GM21423 (cell line): Measurements from ENCODE around the gene HLX.

Experiments
- ATAC-seq: cut with Tn5 transposase; IDR thresholded peaks from one replicate; pipeline ENCODE4 v1.9.1; 2021; ENCODE audit warnings: mild to moderate bottlenecking, moderate library complexity; ENCODE audit not compliant: unreplicated experiment

The HLX gene, protein sequence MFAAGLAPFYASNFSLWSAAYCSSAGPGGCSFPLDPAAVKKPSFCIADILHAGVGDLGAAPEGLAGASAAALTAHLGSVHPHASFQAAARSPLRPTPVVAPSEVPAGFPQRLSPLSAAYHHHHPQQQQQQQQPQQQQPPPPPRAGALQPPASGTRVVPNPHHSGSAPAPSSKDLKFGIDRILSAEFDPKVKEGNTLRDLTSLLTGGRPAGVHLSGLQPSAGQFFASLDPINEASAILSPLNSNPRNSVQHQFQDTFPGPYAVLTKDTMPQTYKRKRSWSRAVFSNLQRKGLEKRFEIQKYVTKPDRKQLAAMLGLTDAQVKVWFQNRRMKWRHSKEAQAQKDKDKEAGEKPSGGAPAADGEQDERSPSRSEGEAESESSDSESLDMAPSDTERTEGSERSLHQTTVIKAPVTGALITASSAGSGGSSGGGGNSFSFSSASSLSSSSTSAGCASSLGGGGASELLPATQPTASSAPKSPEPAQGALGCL

DNA sequence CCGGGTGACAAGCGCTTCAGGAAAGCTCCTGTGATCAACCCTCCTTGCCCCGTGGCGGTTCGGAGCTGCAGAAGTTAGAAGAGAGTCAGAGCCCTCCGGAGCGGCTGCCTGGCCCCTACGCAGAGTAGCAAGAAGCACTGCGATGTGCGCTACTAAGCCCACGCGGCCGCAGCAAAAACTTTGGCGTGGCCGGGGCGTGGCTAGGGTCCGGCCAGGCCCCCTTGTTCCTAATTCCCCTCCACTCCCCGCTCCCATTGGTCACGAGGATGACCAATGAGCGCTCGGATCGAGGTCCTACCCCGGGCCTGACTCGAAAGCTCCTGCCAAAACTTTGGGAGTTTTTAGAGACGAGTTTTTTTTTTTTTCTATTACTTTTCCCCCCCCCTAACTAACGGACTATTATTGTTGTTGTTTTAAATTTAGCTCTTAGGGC lies at the start of gene HLX:
Gene HLX, plus strand, starts transcription at position 368 of the 433 bp plus-strand sequence. CDS start 415 bp downstream, outside the sequence.
- peak; percentile 52 for ATAC-seq

DNA sequence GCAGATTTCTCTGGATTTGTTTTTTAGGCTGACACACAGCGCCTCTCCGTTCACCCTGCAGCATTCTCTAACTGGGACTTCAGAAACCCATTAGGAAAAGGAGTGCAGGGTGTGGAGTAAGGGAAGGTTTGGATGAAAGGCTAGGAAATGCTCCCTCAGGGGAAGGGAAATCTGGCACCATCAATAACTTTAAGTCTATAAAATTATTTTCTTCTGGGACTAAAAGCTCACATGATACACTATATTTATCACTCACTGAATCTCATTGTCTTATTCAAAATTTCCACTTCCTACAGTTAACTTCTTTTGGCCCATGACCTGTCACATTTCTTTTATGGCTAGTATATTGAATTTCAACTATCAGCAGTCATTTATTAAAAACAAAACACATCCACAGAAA lies 45.8 kb upstream of the HLX start:
- no peak for ATAC-seq

DNA sequence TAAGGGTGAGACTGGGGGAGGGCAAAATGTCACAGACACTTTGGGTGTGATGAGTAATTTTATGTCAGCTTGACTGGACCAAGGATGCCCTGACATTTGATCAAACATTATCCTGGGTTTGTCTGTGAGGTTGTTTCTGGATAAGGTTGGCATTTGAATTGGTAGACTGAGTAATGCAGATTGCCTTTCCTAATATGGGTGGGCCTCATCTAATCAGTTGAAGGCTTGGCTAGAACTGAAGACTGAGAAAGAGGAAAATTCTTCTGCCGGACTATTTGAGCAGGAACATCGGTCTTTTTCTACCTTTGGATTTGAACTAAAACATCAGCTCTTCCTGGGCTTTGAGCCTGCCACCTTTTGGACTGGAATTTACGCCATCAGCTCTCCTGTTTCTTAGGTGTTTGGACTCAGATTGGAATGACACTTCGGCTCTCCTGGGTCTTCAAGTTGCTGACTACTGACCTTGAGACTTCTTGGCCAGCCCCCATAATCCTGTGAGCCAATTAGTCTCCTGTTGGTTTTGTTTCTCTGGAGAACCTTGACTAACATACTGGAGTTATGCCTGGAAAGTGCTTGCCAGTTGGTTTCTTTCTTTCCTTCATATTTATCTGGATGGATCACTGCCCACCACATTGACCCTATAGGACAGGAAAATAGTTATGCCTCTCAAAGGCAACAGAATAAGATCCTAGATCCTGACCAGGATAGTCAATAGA lies 44.9 kb upstream of the HLX start:
- ATAC-seq: no peak

DNA sequence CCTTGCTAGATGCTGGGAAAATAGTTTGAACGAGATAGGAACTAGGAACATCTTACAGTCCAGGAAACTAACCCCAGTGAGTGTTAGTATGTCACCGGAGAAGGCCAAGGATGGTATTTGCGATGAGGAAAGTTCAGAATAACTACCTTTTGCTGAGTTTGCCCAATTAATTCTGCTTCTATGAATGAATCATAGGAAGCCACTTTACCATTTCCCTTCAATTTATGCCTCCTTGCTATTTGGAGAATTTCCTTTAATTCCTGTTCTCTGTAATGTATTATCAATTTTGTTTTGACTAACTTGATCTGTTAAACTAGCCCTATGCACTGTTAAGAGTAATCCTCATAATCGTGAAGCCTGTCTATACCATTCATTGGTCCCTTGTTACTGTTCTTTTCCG lies 40.7 kb upstream of the HLX start:
- no peak for ATAC-seq

DNA sequence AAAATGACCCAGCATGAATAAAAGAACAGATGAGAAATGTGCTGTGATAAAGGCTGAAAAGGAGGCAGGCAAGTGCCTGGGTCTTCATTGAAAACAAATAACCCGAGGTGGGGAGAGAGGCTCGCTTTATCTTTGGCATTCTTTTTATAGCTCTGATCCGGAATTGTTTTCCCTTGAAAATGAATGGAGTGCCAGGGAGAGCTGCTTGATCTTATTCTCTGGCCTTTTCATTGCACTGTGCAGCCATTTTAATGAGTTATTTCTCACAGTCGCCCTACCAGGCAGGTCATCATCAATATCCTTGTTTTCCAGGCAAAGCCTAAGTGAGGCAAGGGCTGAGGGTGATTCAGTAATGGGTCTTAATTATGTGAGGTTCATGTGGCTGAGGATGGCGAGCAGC lies 39.8 kb upstream of the HLX start:
- ATAC-seq: no peak

DNA sequence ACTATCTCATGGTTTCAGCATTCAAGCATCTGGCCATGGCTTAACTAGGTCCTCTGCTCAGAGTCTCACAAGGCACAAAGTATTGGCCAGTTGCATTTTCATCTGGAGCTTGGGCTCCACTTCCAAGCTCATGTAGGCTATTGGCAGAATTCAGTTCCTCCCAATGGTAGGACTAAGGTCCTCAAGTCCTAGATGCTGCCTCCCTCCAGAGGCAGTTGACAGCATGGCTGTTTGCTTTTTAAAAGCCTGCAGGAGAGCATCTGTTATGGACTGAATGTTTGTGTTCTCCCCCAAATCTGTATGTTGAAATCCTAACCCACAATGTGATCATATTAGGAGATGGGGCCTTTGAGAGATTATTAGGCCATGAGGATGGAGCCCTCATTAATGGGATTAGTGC lies 38.0 kb upstream of the HLX start:
- ATAC-seq: no peak

DNA sequence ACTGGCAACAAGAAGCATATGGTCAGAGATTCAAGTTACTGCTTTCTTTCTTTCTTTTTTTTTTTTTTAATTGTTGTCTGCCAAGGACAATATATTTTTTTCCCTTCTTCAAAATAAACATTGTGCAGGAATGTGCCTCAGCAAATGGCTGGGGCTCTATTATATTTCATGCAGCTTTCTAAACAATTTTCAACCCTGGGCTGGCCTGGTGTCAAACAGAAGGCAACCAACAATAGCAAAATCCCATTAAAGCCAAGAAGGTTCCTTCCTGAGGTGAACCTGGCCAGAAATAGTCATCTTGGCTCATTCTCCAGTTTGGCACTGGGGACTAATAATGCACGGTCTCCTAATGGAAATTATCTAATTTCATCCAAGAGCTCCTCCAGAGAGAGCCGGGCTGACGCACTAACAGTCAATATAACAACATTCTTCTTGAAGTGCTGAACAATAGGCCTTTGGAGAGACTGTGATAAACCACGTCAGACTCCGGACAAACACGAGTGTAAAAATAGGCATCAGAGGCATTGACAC lies 35.7 kb upstream of the HLX start:
- ATAC-seq: no peak

DNA sequence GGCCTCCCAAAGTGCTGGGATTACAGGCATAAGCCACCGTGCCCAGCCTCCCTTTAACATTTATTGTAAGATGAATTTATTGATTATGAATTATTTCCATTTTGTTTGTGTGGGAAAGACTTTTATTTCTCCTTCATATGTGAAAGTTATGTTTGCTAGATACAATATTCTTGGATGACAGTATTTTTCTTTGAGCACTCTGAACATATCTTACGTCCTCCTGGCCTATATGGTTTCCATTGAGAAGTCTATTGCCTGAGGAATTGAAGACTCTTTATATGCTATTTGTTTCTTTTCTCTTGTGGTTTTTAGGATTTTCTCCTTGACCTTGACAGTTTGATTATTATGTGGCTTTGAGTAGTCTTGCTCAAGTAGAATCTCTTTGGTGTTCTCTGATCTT lies 26.8 kb upstream of the HLX start:
- no peak for ATAC-seq

DNA sequence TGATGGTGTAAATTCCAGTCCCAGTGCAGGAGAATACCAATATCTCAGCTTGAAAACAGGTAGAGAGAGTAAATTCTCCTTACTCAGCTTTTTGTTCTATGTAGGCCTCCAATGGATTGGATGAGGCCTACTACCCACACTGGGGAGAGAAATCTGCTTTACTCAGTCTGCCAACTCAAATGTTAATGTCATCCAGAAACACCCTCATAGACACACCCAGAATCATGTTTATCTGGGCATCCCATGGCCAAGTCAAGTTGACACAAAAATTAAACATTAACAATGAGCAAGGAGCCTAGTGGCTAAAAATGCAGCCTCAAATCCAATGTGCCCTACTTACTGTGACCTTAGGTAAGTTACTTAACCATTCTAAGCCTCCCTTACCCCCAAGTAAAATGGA lies 6.9 kb upstream of the HLX start:
- ATAC-seq: no peak

DNA sequence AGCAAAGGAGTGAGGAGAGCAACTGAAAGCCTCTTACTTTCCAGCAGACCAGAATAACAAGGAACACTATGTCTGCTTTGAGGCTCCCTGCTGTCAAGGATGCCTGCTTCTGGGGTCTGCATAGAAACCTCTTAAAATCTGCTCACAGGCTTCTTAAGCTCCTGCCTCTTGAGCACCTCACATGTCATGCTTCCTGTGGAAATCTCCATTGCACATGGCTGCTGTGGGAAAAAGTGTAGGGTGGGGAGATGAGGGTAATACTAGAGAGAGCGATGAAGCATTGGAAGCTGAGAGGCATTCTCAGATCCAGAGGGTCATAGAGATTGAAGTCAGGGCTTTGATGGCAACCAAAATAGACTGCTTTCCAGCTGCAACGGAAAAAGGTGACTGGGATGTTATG lies 6.2 kb upstream of the HLX start:
- no peak for ATAC-seq

DNA sequence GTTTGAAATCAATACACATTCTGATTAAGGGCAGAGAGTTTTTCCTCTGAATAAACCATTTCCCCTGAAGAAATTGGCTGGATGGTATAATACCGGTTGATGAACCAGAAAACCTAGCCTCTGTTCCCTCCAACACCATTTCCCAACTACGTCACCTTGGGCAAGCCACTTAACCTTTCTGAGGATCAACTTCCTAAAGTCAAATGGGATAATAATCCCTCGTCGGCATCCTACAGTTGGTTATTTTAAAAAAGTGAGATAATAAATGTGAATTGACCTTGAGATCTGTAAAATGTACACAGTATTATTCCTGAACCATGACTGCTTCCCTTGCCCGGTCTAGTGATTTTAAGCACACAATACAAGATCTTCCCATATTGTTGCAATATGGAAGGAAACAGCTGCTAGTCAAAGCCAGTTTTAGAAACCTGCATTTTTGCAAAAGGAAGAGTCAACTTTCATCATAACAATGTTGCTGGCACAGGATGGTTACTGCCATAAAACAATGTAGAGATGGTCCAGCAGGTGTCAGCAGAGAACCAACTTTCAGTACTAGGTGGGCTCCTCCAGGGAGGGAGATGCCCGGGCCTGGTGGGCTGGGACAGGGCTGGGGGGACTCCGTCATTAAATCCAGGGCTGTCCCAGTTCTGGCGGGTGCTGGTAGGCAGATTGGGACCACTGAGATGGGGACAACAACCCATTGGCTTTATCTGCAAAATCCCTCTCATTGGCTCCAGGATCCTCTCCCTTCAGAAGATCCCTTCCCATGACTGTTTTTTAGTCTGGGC lies 5.2 kb upstream of the HLX start:
- ATAC-seq: no peak

DNA sequence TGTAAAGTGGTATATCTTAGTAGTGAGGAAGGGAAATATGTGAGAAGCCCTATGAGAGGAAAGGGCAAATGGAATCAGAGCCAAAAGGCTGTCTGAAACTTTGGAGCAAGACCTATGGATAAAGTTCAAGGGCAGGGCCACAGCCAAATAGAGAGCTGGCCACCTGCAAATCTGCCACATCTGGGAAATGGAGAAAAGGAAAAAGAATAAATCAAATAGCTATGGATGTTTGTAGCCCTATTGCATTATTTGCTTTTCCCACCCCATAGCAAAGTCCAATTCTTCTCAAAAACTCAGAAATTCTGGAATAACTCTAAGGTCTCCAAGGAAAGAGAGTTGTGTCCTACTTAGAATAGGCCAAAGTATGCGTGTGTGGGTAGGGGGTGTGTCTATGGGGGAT lies 4.0 kb upstream of the HLX start:
- ATAC-seq: no peak

DNA sequence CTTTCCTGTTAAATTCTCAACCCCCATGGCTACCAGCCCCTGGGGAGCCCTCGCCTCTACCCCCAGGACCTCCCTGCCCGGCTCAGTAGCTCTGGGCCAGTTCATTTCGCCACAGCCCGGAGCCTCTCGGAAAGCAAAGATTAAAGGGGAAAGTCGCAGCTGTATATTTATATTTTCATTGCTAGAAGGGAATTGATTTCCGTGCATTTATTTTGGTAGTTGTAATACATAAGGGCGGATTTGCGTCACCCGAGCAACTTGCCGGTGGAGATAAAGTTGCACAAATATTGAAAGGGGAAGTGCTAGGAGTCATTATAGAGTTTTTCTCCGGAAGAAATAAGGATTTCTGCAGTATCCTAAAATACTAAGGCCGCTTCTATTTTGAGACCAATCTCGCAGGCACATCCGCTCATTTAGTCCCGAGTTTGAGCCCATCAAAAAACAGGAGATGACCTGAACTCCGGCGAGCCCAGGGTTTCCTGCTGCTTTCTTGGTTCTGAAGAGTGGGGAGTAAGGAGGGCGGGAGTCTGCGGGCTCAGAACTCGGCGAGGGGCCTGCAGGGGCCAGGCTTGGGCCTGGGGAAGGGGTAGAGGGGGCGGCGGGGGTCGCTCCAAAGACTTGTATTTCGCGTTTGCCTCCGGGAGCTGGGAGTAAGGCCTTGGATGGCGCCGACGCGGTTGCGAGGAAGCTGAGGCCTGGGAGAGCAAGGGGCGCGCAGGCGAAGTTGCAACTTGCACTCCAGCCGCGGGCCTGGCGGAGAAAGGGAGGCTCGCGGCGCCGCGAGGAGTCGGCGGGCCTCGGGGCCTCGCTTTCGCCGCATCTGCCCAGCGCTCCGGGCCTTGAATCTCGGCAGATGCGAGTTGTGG lies 2.5 kb upstream of the HLX start:
- ATAC-seq: no peak

DNA sequence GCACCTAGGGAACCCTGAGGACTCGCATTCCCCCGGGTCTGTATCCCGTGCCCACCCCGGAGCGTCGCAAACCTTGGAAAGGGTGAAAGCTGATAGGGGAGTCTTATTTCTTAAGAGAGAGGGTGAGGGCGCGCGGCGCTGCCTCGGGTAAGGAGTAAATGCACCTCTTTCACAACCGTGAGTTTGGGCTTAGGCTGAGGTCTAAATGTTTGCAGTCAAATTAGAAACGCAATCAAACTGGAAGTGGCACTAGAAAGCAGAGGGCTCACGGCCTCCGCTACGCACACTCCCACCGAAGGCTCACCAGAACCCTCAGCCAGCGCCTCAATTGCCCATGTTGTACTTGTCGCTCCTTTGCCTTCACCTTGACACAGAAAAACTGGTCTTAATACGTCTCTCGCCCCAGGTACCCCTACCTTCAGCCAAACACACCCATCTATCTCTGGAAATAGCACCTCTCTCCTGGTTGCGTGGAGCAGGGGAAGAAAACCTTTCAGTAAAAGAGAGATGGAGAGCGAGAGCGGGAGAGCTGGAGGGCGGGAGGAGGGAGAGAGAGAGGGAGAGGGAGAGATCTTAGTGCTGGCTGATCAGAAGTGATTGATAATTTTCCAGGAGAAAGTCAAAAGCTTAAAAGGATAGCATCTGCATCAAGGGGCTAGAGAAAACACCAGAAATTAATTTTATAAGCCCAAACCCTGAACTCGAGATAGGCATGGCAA lies 1.7 kb upstream of the HLX start:
- no peak for ATAC-seq

DNA sequence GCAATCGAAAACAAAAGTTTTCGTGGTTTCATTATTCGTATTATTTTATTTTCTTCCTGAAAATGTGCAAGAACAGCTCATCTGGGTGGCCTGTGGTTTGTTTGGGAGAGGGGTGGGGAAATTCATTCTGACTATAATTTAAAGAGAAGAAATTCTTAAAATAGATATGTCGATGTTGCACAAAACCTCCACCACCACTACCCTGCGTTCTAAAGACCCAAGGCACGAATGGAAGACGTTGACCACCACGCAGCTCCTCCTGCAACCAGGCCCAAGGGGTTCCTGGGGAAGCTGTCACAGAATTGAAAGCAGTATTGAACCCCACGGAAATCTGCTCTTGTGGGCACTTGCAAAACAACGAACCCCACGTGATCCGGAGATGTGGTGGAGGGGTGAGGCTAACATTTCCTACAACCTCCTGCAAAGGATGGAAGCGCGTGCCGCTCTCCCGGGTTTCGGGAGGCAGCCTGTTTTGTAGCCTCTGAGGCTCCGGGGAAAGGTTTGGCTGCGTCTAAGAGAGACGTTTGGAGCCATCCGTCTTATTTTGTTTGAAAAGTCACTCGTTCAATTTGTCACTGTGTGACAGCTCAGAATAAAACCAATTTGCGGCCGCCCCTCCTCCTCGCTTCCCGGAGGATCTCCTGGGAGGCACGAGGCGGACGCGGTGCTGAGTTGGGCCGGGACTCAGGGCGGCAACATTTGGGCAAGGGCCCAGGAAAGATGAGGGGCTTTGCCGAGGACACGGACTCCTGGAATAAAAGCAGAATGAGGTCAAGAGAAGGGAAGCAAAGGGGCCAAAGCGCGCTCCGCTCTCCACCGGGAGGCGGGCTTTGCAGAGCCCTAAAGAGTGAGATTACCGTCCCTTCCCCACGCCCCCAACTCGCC lies 810 bp upstream of the HLX start:
- no peak for ATAC-seq

DNA sequence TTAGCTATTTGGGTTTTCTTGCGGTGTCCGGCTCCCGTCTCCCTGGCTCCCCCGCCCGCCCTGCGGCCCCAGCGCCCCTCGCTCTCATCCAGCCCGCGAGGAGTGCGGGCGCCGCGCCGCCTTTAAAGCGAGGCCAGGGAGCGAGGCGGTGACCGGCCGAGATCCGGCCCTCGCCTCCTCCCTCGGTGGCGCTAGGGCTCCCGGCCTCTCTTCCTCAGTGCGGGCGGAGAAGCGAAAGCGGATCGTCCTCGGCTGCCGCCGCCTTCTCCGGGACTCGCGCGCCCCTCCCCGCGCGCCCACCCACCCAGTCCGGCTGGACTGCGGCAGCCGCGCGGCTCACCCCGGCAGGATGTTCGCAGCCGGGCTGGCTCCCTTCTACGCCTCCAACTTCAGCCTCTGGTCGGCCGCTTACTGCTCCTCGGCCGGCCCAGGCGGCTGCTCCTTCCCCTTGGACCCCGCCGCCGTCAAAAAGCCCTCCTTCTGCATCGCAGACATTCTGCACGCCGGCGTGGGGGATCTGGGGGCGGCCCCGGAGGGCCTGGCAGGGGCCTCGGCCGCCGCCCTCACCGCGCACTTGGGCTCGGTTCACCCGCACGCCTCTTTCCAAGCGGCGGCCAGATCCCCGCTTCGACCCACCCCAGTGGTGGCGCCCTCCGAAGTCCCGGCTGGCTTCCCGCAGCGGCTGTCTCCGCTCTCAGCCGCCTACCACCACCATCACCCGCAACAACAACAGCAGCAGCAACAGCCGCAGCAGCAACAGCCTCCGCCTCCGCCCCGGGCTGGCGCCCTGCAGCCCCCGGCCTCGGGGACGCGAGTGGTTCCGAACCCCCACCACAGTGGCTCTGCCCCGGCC lies 492 bp downstream of the HLX start:
- ATAC-seq: peak; percentile 39

DNA sequence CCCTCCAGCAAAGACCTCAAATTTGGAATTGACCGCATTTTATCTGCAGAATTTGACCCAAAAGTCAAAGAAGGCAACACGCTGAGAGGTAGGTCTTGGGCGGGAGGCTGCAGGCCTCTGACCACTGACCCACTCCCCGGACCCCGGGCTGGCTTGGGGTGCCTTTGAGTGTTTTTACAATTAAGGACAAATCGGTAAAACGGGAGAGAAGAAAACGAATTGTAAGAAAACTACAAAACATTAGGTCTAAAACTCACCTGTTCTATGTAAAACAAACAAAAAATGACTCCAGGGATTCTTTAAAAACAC lies 1.1 kb downstream of the HLX start:
- no peak for ATAC-seq
